Activated naive CD4-positive, alpha-beta T cell treated with anti-CD3 and anti-CD28 coated beads, Interleukin-2, amount 50 U/mL, for 16 hours (primary cell): Measurements from ENCODE around the gene SLC13A2.

ENCODE experiments used
- DNase-seq: peaks from one replicate; pipeline ENCODE4 v3.0.0-alpha.2; 2020

SLC13A2 gene

DNA sequence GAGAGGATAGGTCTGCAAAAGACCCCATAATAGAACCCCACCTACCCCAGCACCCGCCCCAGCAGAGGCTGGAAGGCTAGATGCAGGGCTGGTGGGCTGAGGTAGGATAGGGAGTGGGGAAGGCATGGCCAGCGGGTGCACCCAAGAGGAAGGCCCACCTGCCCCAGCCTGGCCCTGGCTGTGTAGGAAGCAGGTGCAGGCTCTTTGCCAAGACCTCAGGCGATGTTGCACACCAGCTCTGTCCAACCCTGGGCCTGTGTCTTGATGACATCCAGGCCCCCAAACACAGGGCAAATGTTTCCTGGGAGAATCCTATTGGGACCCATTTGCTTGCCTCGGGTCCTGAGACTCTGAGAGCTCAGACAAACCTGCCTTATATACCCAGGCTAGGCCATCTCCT, 66.8 kb downstream of the SLC13A2 start:
- no peak for DNase-seq

DNA sequence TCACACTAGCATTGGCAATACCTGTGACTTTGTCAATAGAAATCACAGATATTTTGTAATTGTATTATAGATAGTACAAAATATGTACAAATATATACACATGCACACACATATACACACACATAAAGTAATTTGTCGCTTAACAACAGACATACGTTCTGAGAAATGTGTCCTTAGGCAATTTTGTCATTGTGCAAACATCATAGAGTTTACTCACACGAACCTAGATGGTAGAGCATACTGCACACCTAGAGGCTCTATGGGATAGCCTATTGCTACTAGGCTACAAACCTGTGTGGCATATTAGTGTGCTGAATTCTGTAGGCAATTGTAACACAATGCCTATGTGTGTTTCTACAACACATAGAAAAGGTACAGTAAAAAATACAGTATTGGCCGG, 68.0 kb downstream of the SLC13A2 start:
- no peak for DNase-seq

DNA sequence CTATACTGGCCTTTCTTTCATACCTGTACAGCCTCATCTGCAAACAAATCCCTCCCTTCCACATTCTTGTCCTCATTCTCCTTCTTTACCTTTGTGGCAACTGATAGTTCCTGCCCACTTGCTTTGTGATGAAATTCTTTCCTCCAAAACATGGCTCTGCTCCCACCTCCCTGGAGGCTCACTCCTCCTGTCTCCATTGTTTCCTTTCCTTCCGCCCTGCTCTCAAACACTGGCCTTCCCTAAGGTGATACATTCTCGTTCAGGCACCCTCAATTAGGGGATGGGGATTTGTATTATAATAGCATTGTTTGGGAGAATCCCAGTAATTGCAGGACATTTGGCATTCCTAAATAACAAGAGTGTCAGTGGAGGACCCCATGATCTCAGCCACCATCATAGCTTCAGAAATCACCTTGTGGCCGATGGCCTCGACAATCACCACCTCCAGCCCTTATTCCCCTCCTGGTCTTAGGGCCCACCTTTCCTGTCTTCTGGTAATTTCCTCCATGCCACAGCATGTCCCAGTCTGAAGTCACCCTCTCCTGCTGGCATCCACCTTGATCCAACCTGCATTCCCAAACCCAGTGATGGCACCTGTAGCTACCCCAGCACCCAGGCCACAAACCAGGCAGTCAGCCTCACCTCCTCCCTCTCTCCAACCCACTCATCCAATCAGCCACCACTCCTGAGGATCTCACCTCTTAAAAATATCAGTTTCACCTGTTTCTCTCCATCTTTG, 71.1 kb downstream of the SLC13A2 start:
- no peak for DNase-seq

DNA sequence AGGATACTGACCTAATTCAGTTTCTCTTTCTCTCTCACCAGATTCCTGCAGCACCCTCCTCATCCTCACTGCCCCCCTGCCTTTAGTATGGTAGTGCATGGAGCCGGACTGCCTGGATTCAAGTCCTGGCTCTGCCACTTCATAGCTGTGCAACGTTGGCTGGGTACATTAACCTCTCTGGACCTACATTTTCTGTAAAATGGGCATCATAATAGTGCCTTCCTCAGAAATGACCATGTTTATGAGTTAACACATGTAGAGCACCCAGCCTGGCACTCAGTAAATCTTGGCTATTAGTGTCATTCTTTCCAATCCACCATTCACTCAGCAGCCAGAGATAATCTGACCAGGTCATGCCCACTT, 71.7 kb downstream of the SLC13A2 start:
- no peak for DNase-seq

DNA sequence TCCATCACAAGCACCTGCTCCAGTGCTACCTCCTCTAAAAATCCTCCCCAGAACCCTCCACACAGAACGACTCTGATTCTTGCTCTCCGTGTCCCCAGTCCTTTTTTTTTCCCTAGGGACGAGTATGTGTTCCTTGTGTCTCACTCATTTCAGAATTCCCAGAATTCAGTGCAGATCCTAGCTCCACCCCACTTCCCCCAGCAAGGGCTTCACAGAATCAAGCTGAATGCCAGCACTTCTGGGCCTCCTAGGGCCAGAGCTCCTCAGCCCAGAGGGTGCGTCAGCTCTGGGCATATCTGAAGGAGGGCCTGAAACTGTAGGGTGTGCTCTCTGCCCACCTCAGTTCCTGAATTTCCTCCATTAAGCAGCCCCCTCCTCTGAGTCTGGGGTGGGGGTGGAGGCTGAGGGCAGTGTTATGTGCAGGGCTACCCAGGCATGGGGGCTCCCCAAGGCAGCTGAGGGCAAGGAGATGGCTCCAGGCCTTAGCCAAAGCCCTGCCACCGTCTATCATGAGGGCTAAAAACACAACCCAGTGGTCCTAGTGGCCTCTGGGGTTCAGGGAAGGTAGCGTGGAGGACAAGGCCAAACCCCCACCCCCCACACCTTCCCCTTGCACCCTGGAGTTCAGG, 72.5 kb downstream of the SLC13A2 start:
- no peak for DNase-seq

DNA sequence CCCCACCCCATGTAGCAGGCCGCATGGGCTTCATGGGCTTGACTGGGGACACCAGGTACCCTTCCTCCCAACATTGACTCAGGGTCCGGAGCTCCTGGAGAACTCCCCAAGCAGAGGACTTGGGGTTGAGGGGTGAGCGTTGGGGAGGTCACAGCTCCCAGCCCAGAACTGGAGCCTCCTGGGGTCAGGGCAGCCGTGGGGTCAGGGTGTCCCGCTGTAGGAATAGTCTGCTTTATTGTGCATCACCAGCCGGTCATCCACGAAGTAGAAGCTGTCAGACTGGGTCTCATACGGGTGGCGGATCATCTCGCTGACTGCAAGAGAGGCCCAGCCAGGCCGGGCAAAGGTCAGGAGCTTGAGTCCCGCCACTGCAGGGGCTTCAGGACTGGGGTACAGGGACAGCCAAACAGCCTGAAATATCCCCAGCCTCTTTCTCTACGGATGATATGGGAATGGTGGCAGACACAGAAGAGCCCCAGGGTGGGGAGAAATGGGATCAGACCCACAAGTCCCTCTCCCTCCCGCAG, 73.7 kb downstream of the SLC13A2 start:
- DNase-seq = no peak
